T-helper 2 cell treated with Interferon-gamma antibody and Interleukin-4, amounts not matched to agents 100 ng/mL and 5 ng/mL, for 36 hours (primary cell): Measurements from ENCODE around the gene ITPRID1. TPM values are rescaled to one million over a fixed set of nuclear protein-coding genes. Genes with fewer than 3 reads are reported as not detected.

Experiments used
- intact Hi-C: fragments of 100-400 bp; cut with micrococcal nuclease; formaldehyde crosslinking; loops from one replicate; pipeline ENCODE4 v1.15.1; 2023
- total RNA-seq: library from RNA; stranded (reverse); gene quantifications from 2 replicates; pipeline ENCODE4 v1.2.3, GENCODE V29; 2022

ITPRID1 gene
- total RNA-seq, 1 donor from 2014 or later: not detected

DNA sequence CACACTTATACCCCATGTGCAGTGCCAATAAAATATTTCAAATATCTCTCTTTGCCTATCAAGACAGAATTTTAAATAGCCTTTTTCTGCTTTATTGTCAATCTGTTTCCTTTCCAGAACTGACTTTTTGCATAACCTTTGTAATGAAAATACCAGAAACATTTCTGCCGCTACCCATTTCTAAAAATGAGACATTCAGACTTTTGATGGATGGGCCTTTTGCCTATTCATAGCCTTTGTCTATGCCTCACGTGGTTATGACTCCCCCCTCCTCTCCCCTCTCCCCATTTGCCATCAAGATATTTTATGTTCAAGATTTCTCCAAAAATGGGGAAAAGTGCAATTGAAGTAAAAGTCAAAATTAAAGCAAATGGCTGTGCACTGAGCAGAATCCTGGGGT is 179.0 kb downstream of the ITPRID1 start:
- intact Hi-C loops: no loop called here

DNA sequence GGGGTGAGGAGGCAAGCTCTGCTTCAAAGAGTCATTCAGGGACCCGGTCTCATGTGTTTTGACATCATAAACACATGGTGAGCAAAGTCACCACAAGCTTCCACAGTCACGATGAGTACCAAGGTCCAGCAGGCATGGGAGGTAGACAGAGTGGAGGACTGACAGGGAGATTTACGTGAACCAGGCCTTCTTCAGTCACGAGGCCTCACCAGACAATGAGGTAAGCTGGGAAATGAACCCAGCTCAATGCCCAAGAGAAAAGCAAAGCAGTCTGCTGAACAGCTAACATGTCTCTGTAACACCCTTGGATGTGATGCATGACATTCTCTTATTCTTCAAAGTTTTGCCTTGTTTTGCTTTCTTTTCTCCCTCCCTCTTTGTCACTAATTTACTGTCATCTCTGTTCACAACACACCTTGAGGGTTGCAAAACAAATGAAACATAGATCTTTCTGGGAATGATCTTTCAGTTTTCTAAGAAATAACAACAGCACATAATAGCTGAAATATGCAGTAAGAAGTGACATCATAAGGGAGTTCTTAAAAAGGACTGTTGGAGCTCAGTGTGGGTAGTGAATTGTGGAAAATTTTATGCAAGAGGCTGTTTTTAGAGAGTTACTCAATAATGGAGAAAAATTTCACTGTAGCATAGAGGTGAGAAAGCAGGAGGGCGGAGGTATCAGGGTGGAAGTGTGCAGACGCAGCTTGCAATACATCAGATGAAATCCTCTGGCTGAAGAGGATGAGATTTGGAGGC is 182.1 kb downstream of the ITPRID1 start:
- intact Hi-C loops: no loop called here

GRCh38 chr7:31699050-31699449 is 185.2 kb downstream of the ITPRID1 start:
- intact Hi-C loops: no loop called here

DNA sequence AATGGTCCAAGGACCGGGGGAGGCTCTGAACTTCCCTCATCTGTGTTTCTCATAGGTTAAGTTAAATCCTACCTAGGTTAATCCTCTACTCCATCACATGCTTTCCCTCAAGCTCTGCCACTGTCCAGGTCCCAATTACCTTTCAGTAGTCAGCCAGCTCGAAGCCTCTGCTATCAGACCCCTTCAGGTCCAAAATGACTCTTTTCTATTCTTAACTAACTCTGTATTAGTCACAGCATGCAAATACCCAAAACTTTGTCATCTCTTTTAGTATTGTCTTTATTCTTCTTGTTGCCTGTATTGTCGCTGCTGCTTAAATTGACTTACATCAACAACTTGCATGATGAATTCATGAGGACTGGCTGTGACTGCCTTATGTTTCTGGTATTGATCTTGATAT is 188.5 kb downstream of the ITPRID1 start:
- intact Hi-C loops: no loop called here

- intact Hi-C loops: no loop called here
Observed at GRCh38 chr7:31705377-31705776, 191.5 kb downstream of the ITPRID1 start.

GRCh38 chr7:31707089-31707488 is 193.2 kb downstream of the ITPRID1 start:
- intact Hi-C loops: no loop called here

Other genes starting within 250 kb of the ITPRID1 start
- not detected in 2 replicates for gene NEUROD6, start 173.4 kb upstream of the ITPRID1 start, total RNA-seq
- gene PPP1R17, start 173.1 kb downstream of the ITPRID1 start, total RNA-seq: not detected in 2 replicates